SK-N-SH (cell line): ENCODE measurements around the gene TECTB. TPM values are rescaled to one million over a fixed set of nuclear protein-coding genes. Genes with fewer than 3 reads are reported as not detected.

Source experiments
- CTCF ChIA-PET: fragments of 300-600, 350-600 bp; formaldehyde crosslinking; extraction: SDS; loops from one replicate; lab custom pipeline; 2021; lab: Yijun Ruan, JAX
- POLR2A ChIA-PET: fragments of 350-600 bp; sonication (Branson Sonifier 250); formaldehyde crosslinking; extraction: SDS; loops from one replicate; lab custom pipeline; 2020; ENCODE audit warnings: antibody characterized with exemption, inconsistent platforms; lab: Yijun Ruan, JAX
- DNase-seq: peaks from one replicate; pipeline ENCODE4 v3.0.0; 2012
- H2AFZ ChIP-seq: fragments of 200-600 bp; sonication (generic); 2 replicates; pipeline ENCODE4 v1.8.1; 2016; ENCODE audit warnings: antibody characterized with exemption, mild to moderate bottlenecking, low read depth
- H3F3A ChIP-seq: fragments of 200-600 bp; sonication (generic); replicated peaks from 2 replicates; pipeline ENCODE3; 2016; ENCODE audit warnings: antibody characterized with exemption, mild to moderate bottlenecking; ENCODE audit not compliant: insufficient read depth
- H3K27ac ChIP-seq, 2 experiments: fragments of 200-500 bp in 1 of 2; fragments of 200-600 bp in 1 of 2; sonication (Bioruptor generic) in 1 of 2; sonication (generic), shearing (Covaris generic) in 1 of 2; 2 replicates each; pipeline versions ENCODE4 v1.5.1 to v1.6.1; 2014 to 2016; ENCODE audit warnings: low read depth in 2 of 2, inconsistent platforms in 1 of 2, low read length in 1 of 2, mild to moderate bottlenecking in 1 of 2, mixed read lengths in 1 of 2
- H3K27me3 ChIP-seq: fragments of 200-600 bp; sonication (generic), shearing (Covaris generic); 2 replicates; pipeline ENCODE4 v1.6.1; 2016; ENCODE audit warnings: mixed run types; ENCODE audit not compliant: insufficient read depth
- H3K36me3 ChIP-seq, 2 experiments: fragments of 200-500 bp in 1 of 2; fragments of 200-600 bp in 1 of 2; sonication (Bioruptor generic) in 1 of 2; sonication (generic) in 1 of 2; replicated peaks in 1 of 2; 2 replicates each; pipeline versions ENCODE3 to v1.5.1; 2014 to 2016; ENCODE audit warnings: low read length in 1 of 2, mild to moderate bottlenecking in 1 of 2; ENCODE audit not compliant: insufficient read depth in 2 of 2, control insufficient read depth in 1 of 2
- H3K4me1 ChIP-seq, 2 experiments: fragments of 200-500 bp in 1 of 2; fragments of 200-600 bp in 1 of 2; sonication (Bioruptor generic) in 1 of 2; sonication (generic), shearing (Covaris generic) in 1 of 2; 2 replicates each; pipeline versions ENCODE4 v1.5.1 to v1.6.1; 2014 to 2016; ENCODE audit warnings: low read depth in 1 of 2, low read length in 1 of 2, mixed run types in 1 of 2; ENCODE audit not compliant: insufficient read depth in 2 of 2, control insufficient read depth in 1 of 2
- H3K4me2 ChIP-seq: fragments of 200-600 bp; sonication (generic), shearing (Covaris generic); 2 replicates; pipeline ENCODE4 v1.6.1; 2017; ENCODE audit warnings: mixed run types
- H3K4me3 ChIP-seq, 2 experiments: fragments of 200-500 bp in 1 of 2; fragments of 200-600 bp in 1 of 2; sonication (Bioruptor generic) in 1 of 2; sonication (generic), shearing (Covaris generic) in 1 of 2; 2 replicates each; pipeline versions ENCODE4 v1.5.1 to v1.8.1; 2014 to 2016; ENCODE audit warnings: low read depth in 2 of 2, inconsistent platforms in 1 of 2, low read length in 1 of 2, mild to moderate bottlenecking in 1 of 2, mixed read lengths in 1 of 2, moderate library complexity in 1 of 2
- H3K79me2 ChIP-seq: fragments of 200-600 bp; sonication (generic); 2 replicates; pipeline ENCODE4 v1.8.1; 2017; ENCODE audit warnings: mild to moderate bottlenecking; ENCODE audit not compliant: insufficient read depth
- H3K9ac ChIP-seq: fragments of 200-600 bp; sonication (generic); 2 replicates; pipeline ENCODE4 v1.6.1; 2017; ENCODE audit warnings: mixed run types
- H3K9me2 ChIP-seq: fragments of 200-600 bp; sonication (generic); 2 replicates; pipeline ENCODE4 v1.6.1; 2017; ENCODE audit warnings: mixed run types
- H3K9me3 ChIP-seq: fragments of 200-600 bp; sonication (generic); 2 replicates; pipeline ENCODE4 v1.6.1; 2017; ENCODE audit warnings: mixed run types, mild to moderate bottlenecking, moderate library complexity
- H4K20me1 ChIP-seq: fragments of 200-600 bp; sonication (generic); 2 replicates; pipeline ENCODE4 v1.6.1; 2017; ENCODE audit warnings: mild to moderate bottlenecking, mixed run types; ENCODE audit not compliant: insufficient read depth
- JUND ChIP-seq: IDR thresholded peaks from 2 replicates; pipeline ENCODE4 v1.4.0; 2012
- MEF2A ChIP-seq: IDR thresholded peaks from 2 replicates; pipeline ENCODE4 v1.4.0; 2012; ENCODE audit warnings: low read depth, borderline replicate concordance
- polyA plus RNA-seq, 3 experiments: library from polyadenylated mRNA; depleted of rRNA; stranded (reverse); fragments of >200 nt; gene quantifications; 2 replicates each; pipeline ENCODE4 v1.2.3, GENCODE V29; 2012
- small RNA-seq, 7 experiments: library from RNA; depleted of rRNA; stranded (forward); fragments of <200 nt; gene quantifications; one replicate each; pipeline ENCODE3, GENCODE V24; 2012
- TF ChIP-seq, protein P1 (sequence below): IDR thresholded peaks from 2 replicates; pipeline ENCODE4 v1.6.1; 2012; ENCODE audit warnings: mild to moderate bottlenecking, low read depth, low read length, moderate library complexity

TECTB gene
- polyA plus RNA-seq, 1 of the 3 experiments (the other 2 are of a cell fraction), result not detected

DNA sequence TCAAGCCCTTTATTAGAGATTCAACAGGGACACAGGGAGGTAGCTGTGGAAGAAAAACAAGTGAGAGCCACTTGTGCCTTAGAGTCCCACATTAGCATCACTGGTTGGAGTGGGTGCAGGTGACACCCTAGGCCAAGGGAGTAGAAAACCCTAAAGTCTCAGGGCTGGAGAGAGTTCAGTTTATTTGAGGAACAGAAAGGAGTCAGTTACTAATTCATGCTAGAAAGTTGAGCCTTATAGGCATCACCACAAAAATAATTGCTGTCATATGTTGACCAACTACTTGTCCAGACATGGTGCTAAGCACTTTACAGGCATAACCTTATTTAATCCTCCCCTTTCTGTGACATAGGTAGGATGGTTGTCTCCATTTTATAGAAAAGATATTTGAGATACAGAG is 69.8 kb downstream of the TECTB start:
- H3K9me2 ChIP-seq, result no peaks in the 10 kb centered on the region
- H3K27me3 ChIP-seq, result no peaks in the 10 kb centered on the region
- no peak overlapping the region for H3K27ac ChIP-seq
- no peaks in the 10 kb centered on the region for H3K4me1 ChIP-seq
- H3F3A ChIP-seq, result no peaks in the 10 kb centered on the region
- H3K79me2 ChIP-seq, result no peaks in the 10 kb centered on the region
- H4K20me1 ChIP-seq, result no peaks in the 10 kb centered on the region
- DNase-seq, result no peak
- ChIA-PET POLR2A (no interaction called here), CTCF (interaction anchor here (1.0 kb wide), 1 partner anchor 12 kb away, joined by 3 read pairs; no protein-coding TSS in a partner anchor)
- H3K4me2 ChIP-seq, result no peak overlapping the region
- H3K9me3 ChIP-seq, result no peaks in the 10 kb centered on the region
- no peak overlapping the region for H2AFZ ChIP-seq
- no peak overlapping the region for H3K9ac ChIP-seq
- no peak overlapping the region for H3K4me3 ChIP-seq
- TF ChIP-seq MEF2A (no peak), JUND (no peak)
- TF ChIP-seq, protein P1, sequence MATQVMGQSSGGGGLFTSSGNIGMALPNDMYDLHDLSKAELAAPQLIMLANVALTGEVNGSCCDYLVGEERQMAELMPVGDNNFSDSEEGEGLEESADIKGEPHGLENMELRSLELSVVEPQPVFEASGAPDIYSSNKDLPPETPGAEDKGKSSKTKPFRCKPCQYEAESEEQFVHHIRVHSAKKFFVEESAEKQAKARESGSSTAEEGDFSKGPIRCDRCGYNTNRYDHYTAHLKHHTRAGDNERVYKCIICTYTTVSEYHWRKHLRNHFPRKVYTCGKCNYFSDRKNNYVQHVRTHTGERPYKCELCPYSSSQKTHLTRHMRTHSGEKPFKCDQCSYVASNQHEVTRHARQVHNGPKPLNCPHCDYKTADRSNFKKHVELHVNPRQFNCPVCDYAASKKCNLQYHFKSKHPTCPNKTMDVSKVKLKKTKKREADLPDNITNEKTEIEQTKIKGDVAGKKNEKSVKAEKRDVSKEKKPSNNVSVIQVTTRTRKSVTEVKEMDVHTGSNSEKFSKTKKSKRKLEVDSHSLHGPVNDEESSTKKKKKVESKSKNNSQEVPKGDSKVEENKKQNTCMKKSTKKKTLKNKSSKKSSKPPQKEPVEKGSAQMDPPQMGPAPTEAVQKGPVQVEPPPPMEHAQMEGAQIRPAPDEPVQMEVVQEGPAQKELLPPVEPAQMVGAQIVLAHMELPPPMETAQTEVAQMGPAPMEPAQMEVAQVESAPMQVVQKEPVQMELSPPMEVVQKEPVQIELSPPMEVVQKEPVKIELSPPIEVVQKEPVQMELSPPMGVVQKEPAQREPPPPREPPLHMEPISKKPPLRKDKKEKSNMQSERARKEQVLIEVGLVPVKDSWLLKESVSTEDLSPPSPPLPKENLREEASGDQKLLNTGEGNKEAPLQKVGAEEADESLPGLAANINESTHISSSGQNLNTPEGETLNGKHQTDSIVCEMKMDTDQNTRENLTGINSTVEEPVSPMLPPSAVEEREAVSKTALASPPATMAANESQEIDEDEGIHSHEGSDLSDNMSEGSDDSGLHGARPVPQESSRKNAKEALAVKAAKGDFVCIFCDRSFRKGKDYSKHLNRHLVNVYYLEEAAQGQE, result no peak
- H3K36me3 ChIP-seq, result no peaks in the 10 kb centered on the region

Small RNAs within 50 kb of the gene (small RNA-seq; reads per million reads assigned to genes)
- 0 reads per million in 7 experiments for gene MIR6715A

Other genes with a start within 250 kb of the TECTB start
- 2.1 and 3.9 TPM in 2 replicates for gene GPAM, start 99.6 kb upstream of the TECTB start, polyA plus RNA-seq (2012; rRNA removed)
- 0.08 and 0.10 TPM in 2 replicates for gene ACSL5, start 90.7 kb downstream of the TECTB start, polyA plus RNA-seq (2012; rRNA removed)
- 12.5 and 20.7 TPM in 2 replicates for gene ZDHHC6, start 163.5 kb downstream of the TECTB start, polyA plus RNA-seq (2012; rRNA removed)
- gene VTI1A, start 163.8 kb downstream of the TECTB start, polyA plus RNA-seq (2012; rRNA removed), result 8.3 and 12.4 TPM in 2 replicates